ENCODE results near the gene FAM107B.

Gene FAM107B

GRCh38 chr10:14491811-14492210, 282.9 kb downstream of the FAM107B start:
- H3K27me3 ChIP-seq (replicated peaks; ENCODE audit: control insufficient read depth, insufficient read depth, low read length), result peaks cover 30% of the 10 kb centered on the region
- no peak for DNase-seq (ENCODE audit: low read depth)
- H3K36me3 ChIP-seq (ENCODE audit: control insufficient read depth, insufficient read depth, low read length, severe bottlenecking), result no peaks in the 10 kb centered on the region
- no peaks in the 10 kb centered on the region for H3K4me1 ChIP-seq (ENCODE audit: control insufficient read depth, insufficient read depth, low read length)
- H3K9me3 ChIP-seq (ENCODE audit: control insufficient read depth, low read length), result peaks cover 5% of the 10 kb centered on the region
- no peak overlapping the region for H3K9ac ChIP-seq (ENCODE audit: low read length)
- H3K4me3 ChIP-seq (ENCODE audit: low read length), result no peak overlapping the region

- Histone ChIP-seq H3K9ac (ENCODE audit: low read length) (no peak overlapping the region), H3K4me1 (ENCODE audit: control insufficient read depth, insufficient read depth, low read length) (no peaks in the 10 kb centered on the region), H3K36me3 (ENCODE audit: control insufficient read depth, insufficient read depth, low read length, severe bottlenecking) (no peaks in the 10 kb centered on the region), H3K9me3 (ENCODE audit: control insufficient read depth, low read length) (peaks cover 5% of the 10 kb centered on the region), H3K27me3 (replicated peaks; ENCODE audit: control insufficient read depth, insufficient read depth, low read length) (peaks cover 43% of the 10 kb centered on the region), H3K4me3 (ENCODE audit: low read length) (no peak overlapping the region)
- DNase-seq (ENCODE audit: low read depth), result no peak
These were observed 285.0 kb downstream of the FAM107B start for GRCh38 chr10:14489522-14490177.

GRCh38 chr10:14487488-14487883, 287.2 kb downstream of the FAM107B start:
- H3K9me3 ChIP-seq (ENCODE audit: control insufficient read depth, low read length), result peaks cover 10% of the 10 kb centered on the region
- no peaks in the 10 kb centered on the region for H3K36me3 ChIP-seq (ENCODE audit: control insufficient read depth, insufficient read depth, low read length, severe bottlenecking)
- no peaks in the 10 kb centered on the region for H3K4me1 ChIP-seq (ENCODE audit: control insufficient read depth, insufficient read depth, low read length)
- peaks cover 53% of the 10 kb centered on the region for H3K27me3 ChIP-seq (replicated peaks; ENCODE audit: control insufficient read depth, insufficient read depth, low read length)
- H3K4me3 ChIP-seq (ENCODE audit: low read length), result no peak overlapping the region
- peak; percentile 24 for DNase-seq (ENCODE audit: low read depth)
- H3K9ac ChIP-seq (ENCODE audit: low read length), result no peak overlapping the region

GRCh38 chr10:14486777-14487487, 287.8 kb downstream of the FAM107B start:
- peak; percentile 15 for DNase-seq (ENCODE audit: low read depth)
- Histone ChIP-seq H3K4me1 (ENCODE audit: control insufficient read depth, insufficient read depth, low read length) (no peaks in the 10 kb centered on the region), H3K9me3 (ENCODE audit: control insufficient read depth, low read length) (peaks cover 7% of the 10 kb centered on the region), H3K27me3 (replicated peaks; ENCODE audit: control insufficient read depth, insufficient read depth, low read length) (peaks cover 53% of the 10 kb centered on the region), H3K9ac (ENCODE audit: low read length) (no peak overlapping the region), H3K36me3 (ENCODE audit: control insufficient read depth, insufficient read depth, low read length, severe bottlenecking) (no peaks in the 10 kb centered on the region), H3K4me3 (ENCODE audit: low read length) (no peak overlapping the region)

- Histone ChIP-seq H3K4me3 (ENCODE audit: low read length) (no peak overlapping the region), H3K36me3 (ENCODE audit: control insufficient read depth, insufficient read depth, low read length, severe bottlenecking) (no peaks in the 10 kb centered on the region), H3K27me3 (replicated peaks; ENCODE audit: control insufficient read depth, insufficient read depth, low read length) (peaks cover 59% of the 10 kb centered on the region), H3K4me1 (ENCODE audit: control insufficient read depth, insufficient read depth, low read length) (no peaks in the 10 kb centered on the region), H3K9me3 (ENCODE audit: control insufficient read depth, low read length) (peaks cover 5% of the 10 kb centered on the region), H3K9ac (ENCODE audit: low read length) (no peak overlapping the region)
- DNase-seq (ENCODE audit: low read depth), result peak; percentile 24
These were observed 288.7 kb downstream of the FAM107B start for GRCh38 chr10:14485986-14486385.

- Histone ChIP-seq H3K27me3 (replicated peaks; ENCODE audit: control insufficient read depth, insufficient read depth, low read length) (peaks cover 49% of the 10 kb centered on the region), H3K4me1 (ENCODE audit: control insufficient read depth, insufficient read depth, low read length) (no peaks in the 10 kb centered on the region), H3K4me3 (ENCODE audit: low read length) (no peak overlapping the region), H3K9ac (ENCODE audit: low read length) (no peak overlapping the region), H3K9me3 (ENCODE audit: control insufficient read depth, low read length) (peaks cover 5% of the 10 kb centered on the region), H3K36me3 (ENCODE audit: control insufficient read depth, insufficient read depth, low read length, severe bottlenecking) (no peaks in the 10 kb centered on the region)
- no peak for DNase-seq (ENCODE audit: low read depth)
These were observed 291.3 kb downstream of the FAM107B start for GRCh38 chr10:14483417-14483816.

GRCh38 chr10:14481752-14482151, 292.9 kb downstream of the FAM107B start:
- DNase-seq (ENCODE audit: low read depth), result no peak
- H3K36me3 ChIP-seq (ENCODE audit: control insufficient read depth, insufficient read depth, low read length, severe bottlenecking), result no peaks in the 10 kb centered on the region
- H3K9me3 ChIP-seq (ENCODE audit: control insufficient read depth, low read length), result peaks cover 5% of the 10 kb centered on the region

GRCh38 chr10:14481014-14481413, 293.7 kb downstream of the FAM107B start:
- Histone ChIP-seq H3K9ac (ENCODE audit: low read length) (no peak overlapping the region), H3K36me3 (ENCODE audit: control insufficient read depth, insufficient read depth, low read length, severe bottlenecking) (no peaks in the 10 kb centered on the region), H3K27me3 (replicated peaks; ENCODE audit: control insufficient read depth, insufficient read depth, low read length) (peaks cover 39% of the 10 kb centered on the region), H3K4me3 (ENCODE audit: low read length) (no peak overlapping the region), H3K9me3 (ENCODE audit: control insufficient read depth, low read length) (peaks cover 5% of the 10 kb centered on the region), H3K4me1 (ENCODE audit: control insufficient read depth, insufficient read depth, low read length) (no peaks in the 10 kb centered on the region)
- no peak for DNase-seq (ENCODE audit: low read depth)

More at GRCh38 chr10:14481752-14482151, 292.9 kb downstream of the FAM107B start:
- Histone ChIP-seq H3K4me3 (ENCODE audit: low read length) (no peak overlapping the region), H3K4me1 (ENCODE audit: control insufficient read depth, insufficient read depth, low read length) (no peaks in the 10 kb centered on the region), H3K27me3 (replicated peaks; ENCODE audit: control insufficient read depth, insufficient read depth, low read length) (peaks cover 43% of the 10 kb centered on the region), H3K9ac (ENCODE audit: low read length) (no peak overlapping the region)

- Histone ChIP-seq H3K4me1 (ENCODE audit: control insufficient read depth, insufficient read depth, low read length) (no peaks in the 10 kb centered on the region), H3K9ac (ENCODE audit: low read length) (no peak overlapping the region), H3K27me3 (replicated peaks; ENCODE audit: control insufficient read depth, insufficient read depth, low read length) (peaks cover 33% of the 10 kb centered on the region), H3K36me3 (ENCODE audit: control insufficient read depth, insufficient read depth, low read length, severe bottlenecking) (no peaks in the 10 kb centered on the region), H3K4me3 (ENCODE audit: low read length) (no peak overlapping the region), H3K9me3 (ENCODE audit: control insufficient read depth, low read length) (no peaks in the 10 kb centered on the region)
- DNase-seq (ENCODE audit: low read depth), result peak; percentile 93
These were observed 296.1 kb downstream of the FAM107B start for GRCh38 chr10:14478604-14479003.

GRCh38 chr10:14478201-14478600, 296.5 kb downstream of the FAM107B start:
- Histone ChIP-seq H3K9ac (ENCODE audit: low read length) (no peak overlapping the region), H3K36me3 (ENCODE audit: control insufficient read depth, insufficient read depth, low read length, severe bottlenecking) (no peaks in the 10 kb centered on the region), H3K4me3 (ENCODE audit: low read length) (no peak overlapping the region), H3K9me3 (ENCODE audit: control insufficient read depth, low read length) (no peaks in the 10 kb centered on the region), H3K27me3 (replicated peaks; ENCODE audit: control insufficient read depth, insufficient read depth, low read length) (peaks cover 33% of the 10 kb centered on the region), H3K4me1 (ENCODE audit: control insufficient read depth, insufficient read depth, low read length) (no peaks in the 10 kb centered on the region)
- no peak for DNase-seq (ENCODE audit: low read depth)

GRCh38 chr10:14477408-14477710, 297.3 kb downstream of the FAM107B start:
- Histone ChIP-seq H3K9ac (ENCODE audit: low read length) (no peak overlapping the region), H3K27me3 (replicated peaks; ENCODE audit: control insufficient read depth, insufficient read depth, low read length) (peaks cover 42% of the 10 kb centered on the region), H3K36me3 (ENCODE audit: control insufficient read depth, insufficient read depth, low read length, severe bottlenecking) (no peaks in the 10 kb centered on the region), H3K4me1 (ENCODE audit: control insufficient read depth, insufficient read depth, low read length) (no peaks in the 10 kb centered on the region), H3K4me3 (ENCODE audit: low read length) (no peak overlapping the region), H3K9me3 (ENCODE audit: control insufficient read depth, low read length) (no peaks in the 10 kb centered on the region)
- no peak for DNase-seq (ENCODE audit: low read depth)

Data from adipocyte (in vitro differentiated cells).